H1 (cell line): ENCODE results near the gene DOCK3. TPM values are rescaled to one million over a fixed set of nuclear protein-coding genes. Genes with fewer than 3 reads are reported as not detected.

Source experiments
- CREB1 ChIP-seq: IDR thresholded peaks from 2 replicates; pipeline ENCODE4 v1.6.1; 2012; ENCODE audit warnings: inconsistent platforms
- SP2 ChIP-seq: IDR thresholded peaks from 2 replicates; pipeline ENCODE4 v1.6.1; 2012; ENCODE audit warnings: mild to moderate bottlenecking, low read length, inconsistent platforms
- TBP ChIP-seq: IDR thresholded peaks from 2 replicates; pipeline ENCODE4 v1.6.1; 2011; ENCODE audit warnings: low read depth, low read length, improper control_type of control experiment
- ZNF274 ChIP-seq: IDR thresholded peaks from 2 replicates; pipeline ENCODE4 v1.7.0; 2012; ENCODE audit warnings: low read length, borderline replicate concordance; ENCODE audit errors: extremely low read depth
- polyA plus RNA-seq, 7 experiments: library from polyadenylated mRNA; depleted of rRNA in 3 of 7; stranded (reverse) in 5 of 7; unstranded in 2 of 7; fragments of >200 nt in 5 of 7; fragments of 200-250 nt in 2 of 7; gene quantifications; 1 replicate in 5 of 7; 2 replicates in 1 of 7; 4 replicates in 1 of 7; pipeline versions ENCODE4 v1.2.1 to v1.2.3, GENCODE V29; 2011 to 2013; ENCODE audit warnings: missing spikeins in 2 of 7, mixed read lengths in 2 of 7
- total RNA-seq: library from RNA; stranded (reverse); fragmentation: NEBNext Ultra II Directional; extraction: Animal tissue kit (Norgen Biotek cat#: 25700); gene quantifications from 2 replicates; pipeline ENCODE4 v1.2.1, GENCODE V29; 2021
- TF ChIP-seq, protein P1 (sequence below): fragments of 300-600 bp; sonication (generic); IDR thresholded peaks from 2 replicates; pipeline ENCODE4 v1.7.1; 2012; ENCODE audit warnings: low read length, moderate library complexity, mild to moderate bottlenecking, inconsistent platforms; ENCODE audit not compliant: insufficient replicate concordance

DOCK3 gene
- total and polyA plus RNA-seq, 2 of the 8 experiments (the other 6 are each of a cell fraction or from before 2014, with no cell fraction given), result 2.7 to 5.0 TPM

DNA sequence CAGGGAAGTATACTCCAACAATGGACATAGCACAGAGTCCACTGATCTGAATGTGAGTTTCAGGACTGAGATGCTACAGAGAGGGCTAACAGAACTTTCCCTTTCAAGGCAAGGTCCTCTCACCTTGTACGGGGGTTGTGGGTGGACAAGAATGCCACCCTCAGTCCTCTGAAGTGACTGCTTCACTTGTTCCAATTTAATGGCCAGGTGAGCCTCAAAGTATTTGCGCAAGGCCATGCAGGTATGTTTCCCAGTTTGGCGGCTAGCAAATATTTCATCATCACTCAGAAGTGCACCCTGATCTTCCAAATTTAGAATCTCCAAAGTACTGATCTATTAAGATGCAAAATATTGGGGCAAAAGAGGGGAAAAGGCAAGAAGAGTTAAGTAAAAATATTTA lies 754.4 kb downstream of the DOCK3 start (continued):
- TF ChIP-seq, protein P1, sequence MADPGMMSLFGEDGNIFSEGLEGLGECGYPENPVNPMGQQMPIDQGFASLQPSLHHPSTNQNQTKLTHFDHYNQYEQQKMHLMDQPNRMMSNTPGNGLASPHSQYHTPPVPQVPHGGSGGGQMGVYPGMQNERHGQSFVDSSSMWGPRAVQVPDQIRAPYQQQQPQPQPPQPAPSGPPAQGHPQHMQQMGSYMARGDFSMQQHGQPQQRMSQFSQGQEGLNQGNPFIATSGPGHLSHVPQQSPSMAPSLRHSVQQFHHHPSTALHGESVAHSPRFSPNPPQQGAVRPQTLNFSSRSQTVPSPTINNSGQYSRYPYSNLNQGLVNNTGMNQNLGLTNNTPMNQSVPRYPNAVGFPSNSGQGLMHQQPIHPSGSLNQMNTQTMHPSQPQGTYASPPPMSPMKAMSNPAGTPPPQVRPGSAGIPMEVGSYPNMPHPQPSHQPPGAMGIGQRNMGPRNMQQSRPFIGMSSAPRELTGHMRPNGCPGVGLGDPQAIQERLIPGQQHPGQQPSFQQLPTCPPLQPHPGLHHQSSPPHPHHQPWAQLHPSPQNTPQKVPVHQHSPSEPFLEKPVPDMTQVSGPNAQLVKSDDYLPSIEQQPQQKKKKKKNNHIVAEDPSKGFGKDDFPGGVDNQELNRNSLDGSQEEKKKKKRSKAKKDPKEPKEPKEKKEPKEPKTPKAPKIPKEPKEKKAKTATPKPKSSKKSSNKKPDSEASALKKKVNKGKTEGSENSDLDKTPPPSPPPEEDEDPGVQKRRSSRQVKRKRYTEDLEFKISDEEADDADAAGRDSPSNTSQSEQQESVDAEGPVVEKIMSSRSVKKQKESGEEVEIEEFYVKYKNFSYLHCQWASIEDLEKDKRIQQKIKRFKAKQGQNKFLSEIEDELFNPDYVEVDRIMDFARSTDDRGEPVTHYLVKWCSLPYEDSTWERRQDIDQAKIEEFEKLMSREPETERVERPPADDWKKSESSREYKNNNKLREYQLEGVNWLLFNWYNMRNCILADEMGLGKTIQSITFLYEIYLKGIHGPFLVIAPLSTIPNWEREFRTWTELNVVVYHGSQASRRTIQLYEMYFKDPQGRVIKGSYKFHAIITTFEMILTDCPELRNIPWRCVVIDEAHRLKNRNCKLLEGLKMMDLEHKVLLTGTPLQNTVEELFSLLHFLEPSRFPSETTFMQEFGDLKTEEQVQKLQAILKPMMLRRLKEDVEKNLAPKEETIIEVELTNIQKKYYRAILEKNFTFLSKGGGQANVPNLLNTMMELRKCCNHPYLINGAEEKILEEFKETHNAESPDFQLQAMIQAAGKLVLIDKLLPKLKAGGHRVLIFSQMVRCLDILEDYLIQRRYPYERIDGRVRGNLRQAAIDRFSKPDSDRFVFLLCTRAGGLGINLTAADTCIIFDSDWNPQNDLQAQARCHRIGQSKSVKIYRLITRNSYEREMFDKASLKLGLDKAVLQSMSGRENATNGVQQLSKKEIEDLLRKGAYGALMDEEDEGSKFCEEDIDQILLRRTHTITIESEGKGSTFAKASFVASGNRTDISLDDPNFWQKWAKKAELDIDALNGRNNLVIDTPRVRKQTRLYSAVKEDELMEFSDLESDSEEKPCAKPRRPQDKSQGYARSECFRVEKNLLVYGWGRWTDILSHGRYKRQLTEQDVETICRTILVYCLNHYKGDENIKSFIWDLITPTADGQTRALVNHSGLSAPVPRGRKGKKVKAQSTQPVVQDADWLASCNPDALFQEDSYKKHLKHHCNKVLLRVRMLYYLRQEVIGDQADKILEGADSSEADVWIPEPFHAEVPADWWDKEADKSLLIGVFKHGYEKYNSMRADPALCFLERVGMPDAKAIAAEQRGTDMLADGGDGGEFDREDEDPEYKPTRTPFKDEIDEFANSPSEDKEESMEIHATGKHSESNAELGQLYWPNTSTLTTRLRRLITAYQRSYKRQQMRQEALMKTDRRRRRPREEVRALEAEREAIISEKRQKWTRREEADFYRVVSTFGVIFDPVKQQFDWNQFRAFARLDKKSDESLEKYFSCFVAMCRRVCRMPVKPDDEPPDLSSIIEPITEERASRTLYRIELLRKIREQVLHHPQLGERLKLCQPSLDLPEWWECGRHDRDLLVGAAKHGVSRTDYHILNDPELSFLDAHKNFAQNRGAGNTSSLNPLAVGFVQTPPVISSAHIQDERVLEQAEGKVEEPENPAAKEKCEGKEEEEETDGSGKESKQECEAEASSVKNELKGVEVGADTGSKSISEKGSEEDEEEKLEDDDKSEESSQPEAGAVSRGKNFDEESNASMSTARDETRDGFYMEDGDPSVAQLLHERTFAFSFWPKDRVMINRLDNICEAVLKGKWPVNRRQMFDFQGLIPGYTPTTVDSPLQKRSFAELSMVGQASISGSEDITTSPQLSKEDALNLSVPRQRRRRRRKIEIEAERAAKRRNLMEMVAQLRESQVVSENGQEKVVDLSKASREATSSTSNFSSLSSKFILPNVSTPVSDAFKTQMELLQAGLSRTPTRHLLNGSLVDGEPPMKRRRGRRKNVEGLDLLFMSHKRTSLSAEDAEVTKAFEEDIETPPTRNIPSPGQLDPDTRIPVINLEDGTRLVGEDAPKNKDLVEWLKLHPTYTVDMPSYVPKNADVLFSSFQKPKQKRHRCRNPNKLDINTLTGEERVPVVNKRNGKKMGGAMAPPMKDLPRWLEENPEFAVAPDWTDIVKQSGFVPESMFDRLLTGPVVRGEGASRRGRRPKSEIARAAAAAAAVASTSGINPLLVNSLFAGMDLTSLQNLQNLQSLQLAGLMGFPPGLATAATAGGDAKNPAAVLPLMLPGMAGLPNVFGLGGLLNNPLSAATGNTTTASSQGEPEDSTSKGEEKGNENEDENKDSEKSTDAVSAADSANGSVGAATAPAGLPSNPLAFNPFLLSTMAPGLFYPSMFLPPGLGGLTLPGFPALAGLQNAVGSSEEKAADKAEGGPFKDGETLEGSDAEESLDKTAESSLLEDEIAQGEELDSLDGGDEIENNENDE, result no peak
- TF ChIP-seq SP2 (no peak), ZNF274 (no peak), CREB1 (no peak), TBP (no peak)
